H1 (cell line): Measurements from ENCODE around the gene ARSB. TPM values are rescaled to one million over a fixed set of nuclear protein-coding genes. Genes with fewer than 3 reads are reported as not detected.

ENCODE experiments used
- EZH2 ChIP-seq: fragments of 200-600 bp; sonication (generic); IDR thresholded peaks from 2 replicates; pipeline ENCODE4 v1.7.1; 2012; ENCODE audit warnings: low read depth, mild to moderate bottlenecking, moderate library complexity, low read length, inconsistent platforms; ENCODE audit not compliant: severe bottlenecking
- HDAC6 ChIP-seq: IDR thresholded peaks from one replicate; pipeline ENCODE4 v1.7.1; 2012; ENCODE audit warnings: low read depth, mild to moderate bottlenecking, inconsistent platforms, low read length, moderate library complexity
- POLR2A ChIP-seq, 2 experiments: IDR thresholded peaks; 1 replicate in 1 of 2; 2 replicates in 1 of 2; pipeline ENCODE4 v1.6.1; 2011; ENCODE audit warnings: low read depth in 2 of 2, low read length in 2 of 2, mild to moderate bottlenecking in 2 of 2; ENCODE audit errors: control extremely low read depth in 1 of 2
- SAP30 ChIP-seq: fragments of 300-600 bp; sonication (generic); IDR thresholded peaks from 2 replicates; pipeline ENCODE4 v1.7.1; 2012; ENCODE audit warnings: low read length, moderate library complexity, mild to moderate bottlenecking, inconsistent platforms; ENCODE audit not compliant: insufficient read depth, insufficient replicate concordance
- SIN3A ChIP-seq, 2 experiments: IDR thresholded peaks in 1 of 2; conservative IDR thresholded peaks in 1 of 2; 2 replicates each; pipeline ENCODE4 v1.6.1; 2011 to 2012; ENCODE audit warnings: low read length in 2 of 2, improper control_type of control experiment in 1 of 2, low read depth in 1 of 2, mild to moderate bottlenecking in 1 of 2
- SP1 ChIP-seq: IDR thresholded peaks from 2 replicates; pipeline ENCODE4 v1.6.1; 2011; ENCODE audit warnings: low read depth, low read length
- polyA plus RNA-seq, 7 experiments: library from polyadenylated mRNA; depleted of rRNA in 3 of 7; stranded (reverse) in 5 of 7; unstranded in 2 of 7; fragments of >200 nt in 5 of 7; fragments of 200-250 nt in 2 of 7; gene quantifications; 1 replicate in 5 of 7; 2 replicates in 1 of 7; 4 replicates in 1 of 7; pipeline versions ENCODE4 v1.2.1 to v1.2.3, GENCODE V29; 2011 to 2013; ENCODE audit warnings: missing spikeins in 2 of 7, mixed read lengths in 2 of 7
- total RNA-seq: library from RNA; stranded (reverse); fragmentation: NEBNext Ultra II Directional; extraction: Animal tissue kit (Norgen Biotek cat#: 25700); gene quantifications from 2 replicates; pipeline ENCODE4 v1.2.1, GENCODE V29; 2021
- TF ChIP-seq, protein P1 (sequence below): IDR thresholded peaks from 2 replicates; pipeline ENCODE4 v1.6.1; 2012; ENCODE audit warnings: low read length, inconsistent platforms

Gene ARSB
- total and polyA plus RNA-seq, 2 of the 8 experiments (the other 6 are each of a cell fraction or from before 2014, with no cell fraction given) = 6.4 to 13.9 TPM

DNA sequence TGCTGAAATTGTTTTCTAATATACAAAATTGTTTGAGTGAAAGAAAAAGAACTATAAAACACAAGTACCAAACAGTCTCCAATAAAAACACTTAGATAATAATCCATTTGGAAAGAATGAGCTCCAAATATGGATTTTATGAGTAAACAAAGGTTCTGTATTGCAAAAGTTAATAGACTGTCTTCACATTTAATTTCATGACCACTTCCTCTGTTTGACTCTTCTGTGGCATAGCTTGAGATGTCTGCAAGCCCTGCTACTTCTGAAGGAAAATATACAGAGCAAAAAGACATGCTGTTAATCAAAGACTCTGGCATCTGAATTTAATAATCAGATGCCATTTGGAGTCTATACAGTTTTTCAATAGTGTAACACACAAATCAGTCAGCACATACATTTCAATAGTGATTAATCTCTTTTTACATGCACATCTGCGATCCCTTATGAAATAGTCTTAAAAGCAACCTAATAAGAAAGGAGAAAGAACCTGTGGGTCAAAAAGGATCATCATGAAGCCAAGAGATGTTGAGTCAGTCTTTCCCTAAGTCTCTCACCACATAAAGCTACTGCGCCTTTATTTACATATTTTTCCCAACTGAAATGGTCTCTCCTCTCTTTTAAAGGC lies 171.1 kb downstream of the ARSB start (continued):
- TF ChIP-seq, protein P1, sequence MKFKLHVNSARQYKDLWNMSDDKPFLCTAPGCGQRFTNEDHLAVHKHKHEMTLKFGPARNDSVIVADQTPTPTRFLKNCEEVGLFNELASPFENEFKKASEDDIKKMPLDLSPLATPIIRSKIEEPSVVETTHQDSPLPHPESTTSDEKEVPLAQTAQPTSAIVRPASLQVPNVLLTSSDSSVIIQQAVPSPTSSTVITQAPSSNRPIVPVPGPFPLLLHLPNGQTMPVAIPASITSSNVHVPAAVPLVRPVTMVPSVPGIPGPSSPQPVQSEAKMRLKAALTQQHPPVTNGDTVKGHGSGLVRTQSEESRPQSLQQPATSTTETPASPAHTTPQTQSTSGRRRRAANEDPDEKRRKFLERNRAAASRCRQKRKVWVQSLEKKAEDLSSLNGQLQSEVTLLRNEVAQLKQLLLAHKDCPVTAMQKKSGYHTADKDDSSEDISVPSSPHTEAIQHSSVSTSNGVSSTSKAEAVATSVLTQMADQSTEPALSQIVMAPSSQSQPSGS = no peak
- TF ChIP-seq SP1 (no peak), SAP30 (no peak), SIN3A (conservative IDR thresholded peaks at IDR 0.05 in 1 of 2, IDR thresholded peaks at IDR 0.05 in 1 of 2; ENCODE audit: low read depth in 1 of 2, low read length in 2 of 2) (no peak), POLR2A (IDR thresholded peaks at IDR 0.05; ENCODE audit: control extremely low read depth in 1 of 2, low read depth in 2 of 2, low read length in 2 of 2) (no peak), HDAC6 (no peak), EZH2 (no peak)
